A673 (cell line): ENCODE data around the gene RBM8A. TPM values are rescaled to one million over a fixed set of nuclear protein-coding genes. Genes with fewer than 3 reads are reported as not detected.
A peak's percentile ranks its signal among the peaks of the same experiment; 100 is the strongest.

ENCODE experiments used
- BruUV-seq: library from RNA; stranded (reverse); fragments of 400-500 nt; replicated peaks from 2 replicates; lab custom pipeline; 2021; lab: Mats Ljungman, UMichigan
- CTCF ChIA-PET: fragments of 300-600 bp; sonication (Branson Sonifier 250); formaldehyde crosslinking; loops from one replicate; lab custom pipeline; 2022; ENCODE audit warnings: antibody characterized with exemption; lab: Charles Lee
- POLR2A ChIA-PET: fragments of 300-600 bp; sonication (Branson Sonifier 250); formaldehyde crosslinking; loops from one replicate; lab custom pipeline; 2022; ENCODE audit warnings: antibody characterized with exemption; ENCODE audit not compliant: low non-redundant PET; lab: Charles Lee
- DNase-seq: peaks from one replicate; pipeline ENCODE4 v3.0.0-alpha.2; 2015; ENCODE audit warnings: low spot score
- H3K27ac ChIP-seq: fragments of 200-600 bp; sonication (generic); 2 replicates; pipeline ENCODE4 v1.5.1; 2016; ENCODE audit warnings: mixed run types, low read depth, mild to moderate bottlenecking, mixed read lengths, antibody characterized with exemption, low read length; ENCODE audit not compliant: poor library complexity, severe bottlenecking
- H3K27me3 ChIP-seq: fragments of 200-600 bp; sonication (generic); replicated peaks from 2 replicates; pipeline ENCODE4 v1.6.1; 2017; ENCODE audit warnings: mixed run types, low read depth, mild to moderate bottlenecking, mixed read lengths, antibody characterized with exemption, low read length; ENCODE audit not compliant: insufficient read depth, poor library complexity
- H3K36me3 ChIP-seq: fragments of 200-600 bp; sonication (generic); 2 replicates; pipeline ENCODE4 v1.6.1; 2016; ENCODE audit warnings: mixed run types, mild to moderate bottlenecking, mixed read lengths, antibody characterized with exemption, low read length; ENCODE audit not compliant: insufficient read depth, poor library complexity, severe bottlenecking
- H3K4me1 ChIP-seq: fragments of 200-600 bp; sonication (generic); 2 replicates; pipeline ENCODE4 v1.6.1; 2017; ENCODE audit warnings: mixed run types, mild to moderate bottlenecking, mixed read lengths, antibody characterized with exemption, low read length; ENCODE audit not compliant: insufficient read depth, poor library complexity, severe bottlenecking
- H3K4me3 ChIP-seq: fragments of 200-600 bp; sonication (generic); 2 replicates; pipeline ENCODE4 v1.5.1; 2016; ENCODE audit warnings: low read depth, mixed run types, mild to moderate bottlenecking, mixed read lengths, low read length; ENCODE audit not compliant: poor library complexity, severe bottlenecking
- H3K9me3 ChIP-seq: fragments of 200-600 bp; sonication (generic); 2 replicates; pipeline ENCODE4 v1.6.1; 2016; ENCODE audit warnings: mixed run types, low read depth, mild to moderate bottlenecking, mixed read lengths, antibody characterized with exemption, low read length; ENCODE audit not compliant: poor library complexity, severe bottlenecking
- CTCF ChIP-seq: fragments of 300-800, 200-600 bp; sonication (generic); conservative IDR thresholded peaks from 2 replicates; pipeline ENCODE4 v1.5.1; 2017; ENCODE audit warnings: low read depth, mild to moderate bottlenecking, antibody characterized with exemption, low read length, moderate library complexity, mixed read lengths
- EZH2 ChIP-seq: fragments of 200-600 bp; sonication (generic); IDR thresholded peaks from 2 replicates; pipeline ENCODE4 v1.6.1; 2017; ENCODE audit warnings: borderline replicate concordance, low read depth, mild to moderate bottlenecking, mixed read lengths, antibody characterized with exemption, low read length; ENCODE audit not compliant: poor library complexity, severe bottlenecking
- intact Hi-C: fragments of 100-400 bp; cut with micrococcal nuclease; formaldehyde crosslinking; loops from one replicate; pipeline ENCODE4 v1.10.0; 2022; ENCODE audit not compliant: unreplicated experiment
- total RNA-seq: library from RNA; stranded (reverse); gene quantifications from 2 replicates; pipeline ENCODE4 v1.2.3, GENCODE V29; 2021

Gene RBM8A
- total RNA-seq, 1 experiment from 2014 or later: 276 TPM

- CTCF ChIA-PET: no interaction called here
- no TSS peak for BruUV-seq
- Histone ChIP-seq H3K27ac (no peak overlapping the region), H3K9me3 (no peaks in the 10 kb centered on the region), H3K27me3 (no peaks in the 10 kb centered on the region), H3K4me3 (no peak overlapping the region), H3K4me1 (peaks cover 55% of the 10 kb centered on the region), H3K36me3 (no peaks in the 10 kb centered on the region)
- intact Hi-C loops: loop anchor here (5.0 kb wide), 1 partner anchor 102 kb away; the partner anchor contains the start of gene PIAS3
- DNase-seq: no peak
- TF ChIP-seq EZH2: no peak
- TF ChIP-seq CTCF: no peak
- POLR2A ChIA-PET: no interaction called here
Measured at GRCh38 chr1:145959333-145959732, 32.0 kb upstream of the RBM8A start.

DNA sequence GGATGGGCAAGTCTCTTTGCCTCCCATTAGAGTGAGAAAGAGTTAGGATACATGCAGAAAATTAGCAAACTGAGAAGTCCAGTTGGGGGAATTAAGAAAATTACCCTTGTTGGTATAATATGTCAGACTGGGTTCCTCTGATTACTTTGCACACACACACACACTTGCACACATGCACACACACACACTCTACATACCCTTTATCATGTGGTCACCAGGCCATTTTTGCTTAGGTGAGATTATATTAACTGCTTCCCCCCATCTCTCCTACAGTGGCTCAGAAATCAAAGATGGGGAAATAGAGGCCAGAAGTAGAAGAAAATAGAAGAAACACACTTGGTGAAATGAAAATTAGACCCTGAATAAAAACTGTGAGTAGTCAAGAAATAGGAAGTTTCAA lies 31.4 kb upstream of the RBM8A start:
- DNase-seq: no peak
- H3K4me3 ChIP-seq: no peak overlapping the region
- no peaks in the 10 kb centered on the region for H3K27me3 ChIP-seq
- no peaks in the 10 kb centered on the region for H3K36me3 ChIP-seq
- TF ChIP-seq CTCF (no peak), EZH2 (no peak)
- CTCF ChIA-PET: interaction anchor here (1.2 kb wide), 2 partner anchors 19 to 31 kb away, joined by 4 to 5 read pairs; partner anchors contain the start of gene RBM8A
- POLR2A ChIA-PET: no interaction called here
- H3K4me1 ChIP-seq: peaks cover 53% of the 10 kb centered on the region
- H3K27ac ChIP-seq: no peak overlapping the region
- intact Hi-C loops: loop anchor here (5.0 kb wide), 1 partner anchor 101 kb away; the partner anchor contains the start of gene PIAS3
- no TSS peak for BruUV-seq
- no peaks in the 10 kb centered on the region for H3K9me3 ChIP-seq

DNA sequence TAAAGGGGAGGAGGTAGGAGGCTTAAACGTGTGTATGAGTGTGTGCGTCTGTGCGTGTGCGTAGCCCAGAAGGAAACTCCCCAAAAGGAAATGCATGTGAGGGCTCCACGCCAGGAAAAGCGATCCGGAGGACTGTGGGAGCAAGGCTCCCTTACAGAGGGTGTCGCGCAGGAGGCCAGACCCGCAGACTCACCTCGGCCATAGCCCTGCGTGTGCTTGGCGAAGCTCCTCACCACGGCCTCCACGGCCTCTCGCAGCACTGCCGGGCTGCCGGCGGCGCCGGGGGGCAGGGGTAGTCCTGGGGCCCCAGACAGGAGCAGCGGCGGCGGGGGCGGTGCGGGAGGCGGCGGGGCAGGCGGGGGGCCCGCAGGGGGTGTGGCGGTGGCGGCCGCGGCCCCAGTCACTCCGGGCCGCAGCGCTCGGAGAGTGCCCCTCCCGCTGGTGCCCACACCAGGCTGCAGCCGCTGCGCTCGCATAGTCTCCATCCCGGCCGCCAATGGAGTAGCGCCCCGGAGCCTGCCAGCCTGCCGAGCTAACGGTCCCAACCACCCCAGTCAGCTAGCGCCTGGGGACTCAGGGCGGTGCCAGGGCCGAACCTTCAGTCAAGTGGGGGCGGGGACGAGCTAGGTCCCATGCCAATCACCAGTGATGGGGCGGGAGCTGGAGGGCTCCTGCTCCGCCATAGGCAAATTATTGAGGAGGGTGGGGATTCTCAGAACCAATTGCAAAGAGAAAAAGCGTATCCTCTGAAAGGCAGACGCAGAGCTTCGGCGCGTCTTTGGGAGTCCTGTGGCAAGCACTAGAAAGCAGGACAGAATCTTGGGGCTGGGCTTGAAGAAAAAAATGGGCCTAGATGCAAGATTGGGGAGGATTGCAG lies 30.4 kb upstream of the RBM8A start, which contains the start of gene LIX1L:
Gene LIX1L (minus strand): TSS at position 575 of the 877 bp plus-strand sequence. CDS start 90 bp downstream, at position 485.
- no peaks in the 10 kb centered on the region for H3K27me3 ChIP-seq

More for the DNA sequence above, 30.4 kb upstream of the RBM8A start, which contains the start of gene LIX1L:
- peaks cover 43% of the 10 kb centered on the region for H3K4me1 ChIP-seq
- ChIA-PET POLR2A (interaction anchor here (0.7 kb wide), 2 partner anchors 30 to 38 kb away, joined by 4 to 6 read pairs; partner anchors contain the start of gene RBM8A), CTCF (interaction anchor here (0.7 to 1.2 kb wide), 3 partner anchors 20 to 65 kb away, joined by 3 to 5 read pairs (median 4); partner anchors contain the start of gene RBM8A)
- no peaks in the 10 kb centered on the region for H3K9me3 ChIP-seq
- peak within 1 kb of the TSS; percentile 69 for H3K4me3 ChIP-seq
- H3K36me3 ChIP-seq: no peaks in the 10 kb centered on the region
- no TSS peak for BruUV-seq
- H3K27ac ChIP-seq: peak within 1 kb of the TSS; percentile 90
- TF ChIP-seq EZH2: no peak
- no peak for TF ChIP-seq CTCF
- peak; percentile 99 for DNase-seq
- intact Hi-C loops: loop anchor here (5.0 kb wide), 1 partner anchor 100 kb away; the partner anchor contains the start of gene PIAS3
